ENCODE results near the gene ANKRD36C.
"Not testable (repeated sequence)": the region's sequence is repeated elsewhere in the genome, so short reads cannot be mapped to it uniquely, and the experiment has no call there.

The ANKRD36C gene

DNA sequence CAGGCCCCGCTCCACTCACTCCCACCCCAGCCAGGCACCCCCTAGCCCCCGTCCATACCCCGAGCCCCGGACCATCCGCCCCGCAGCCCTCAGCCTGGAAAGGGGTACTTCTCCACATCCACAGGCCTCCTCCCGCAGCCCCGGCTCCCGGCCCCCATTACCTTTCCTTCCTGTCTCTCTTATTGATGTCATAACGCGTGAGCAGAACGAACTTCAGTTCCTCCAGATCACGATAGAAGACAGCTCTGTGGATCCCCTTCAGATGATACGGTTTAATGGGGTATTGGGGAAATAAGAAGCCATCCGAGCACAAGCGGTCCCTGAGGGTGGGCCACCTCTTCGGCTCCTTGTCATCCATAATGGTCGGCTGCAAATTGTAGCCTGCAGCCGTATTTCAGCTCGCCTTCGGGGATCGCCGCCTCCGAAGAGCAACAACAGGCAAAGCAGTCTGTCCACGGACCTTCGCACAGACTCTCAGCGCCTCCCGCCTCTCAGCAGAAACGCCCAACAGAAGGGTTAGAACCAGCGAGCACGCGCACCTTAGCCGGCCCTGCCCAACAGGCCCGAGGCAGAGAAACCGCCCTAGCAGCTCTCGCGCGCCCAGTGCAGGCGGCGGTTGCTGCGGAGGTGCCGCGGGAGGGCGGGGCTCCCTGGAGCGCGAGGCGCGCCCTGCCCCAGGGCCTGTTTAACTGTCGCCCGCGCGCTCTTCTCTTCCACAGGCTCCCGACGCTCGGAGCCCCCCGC is at the start of gene ANKRD36C:
Gene ANKRD36C (minus strand): TSS at position 474 of the 744 bp plus-strand sequence. CDS start 116 bp downstream, at position 358.
- H3K9me3 Mint-ChIP-seq, result not testable (repeated sequence)

DNA sequence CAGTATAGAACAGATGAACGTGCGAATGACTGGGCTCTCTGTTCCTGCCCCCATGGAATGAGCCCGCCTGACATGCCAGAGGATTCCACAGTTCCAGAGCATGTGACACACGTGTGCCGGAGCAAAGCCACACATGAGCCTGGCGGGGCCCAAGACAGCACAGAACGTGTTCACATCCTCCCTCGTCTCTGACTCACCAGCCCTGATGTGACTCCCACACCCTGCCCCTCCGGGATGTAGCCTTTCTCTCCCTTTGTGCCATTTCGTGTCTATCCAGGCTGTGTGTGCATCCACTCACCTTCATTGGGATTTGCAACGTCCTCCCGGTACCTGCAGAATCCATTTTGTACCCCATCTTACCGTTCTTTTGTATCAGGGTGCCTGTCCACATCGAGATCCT is 43.9 kb upstream of the ANKRD36C start:
- H3K27ac Mint-ChIP-seq; H3K27me3 Mint-ChIP-seq (ENCODE audit: low read depth); H3K4me1 Mint-ChIP-seq; H3K4me3 Mint-ChIP-seq; H3K36me3 Mint-ChIP-seq (ENCODE audit: low read depth); H3K9me3 Mint-ChIP-seq: not testable (repeated sequence)

More for the DNA sequence above, at the start of gene ANKRD36C:
- H3K4me1 Mint-ChIP-seq; H3K36me3 Mint-ChIP-seq (ENCODE audit: low read depth): not testable (repeated sequence)
- H3K27me3 Mint-ChIP-seq (ENCODE audit: low read depth), result peaks cover 20% of the 10 kb centered on the region
- peak within 1 kb of the TSS; percentile 94 to 97 (median 96) for H3K4me3 Mint-ChIP-seq
- H3K27ac Mint-ChIP-seq, result peak within 1 kb of the TSS; percentile 92 to 99 (median 98)

- H3K9me3 Mint-ChIP-seq; H3K4me3 Mint-ChIP-seq; H3K27me3 Mint-ChIP-seq (ENCODE audit: low read depth); H3K36me3 Mint-ChIP-seq (ENCODE audit: low read depth); H3K27ac Mint-ChIP-seq; H3K4me1 Mint-ChIP-seq: not testable (repeated sequence)
Measured at GRCh38 chr2:96034792-96035191, 43.2 kb upstream of the ANKRD36C start, which contains the start of gene GPAT2. TSS of gene GPAT2 (minus strand) at chr2:96034916. CDS start at chr2:96032359, 2,557 bp downstream.

GRCh38 chr2:96033997-96034396 is 42.4 kb upstream of the ANKRD36C start:
- H3K27me3 Mint-ChIP-seq (ENCODE audit: low read depth); H3K27ac Mint-ChIP-seq; H3K4me1 Mint-ChIP-seq; H3K4me3 Mint-ChIP-seq; H3K36me3 Mint-ChIP-seq (ENCODE audit: low read depth); H3K9me3 Mint-ChIP-seq: not testable (repeated sequence)

- H3K27ac Mint-ChIP-seq; H3K9me3 Mint-ChIP-seq; H3K36me3 Mint-ChIP-seq (ENCODE audit: low read depth); H3K4me3 Mint-ChIP-seq; H3K4me1 Mint-ChIP-seq; H3K27me3 Mint-ChIP-seq (ENCODE audit: low read depth): not testable (repeated sequence)
Measured at GRCh38 chr2:96027725-96028325, 36.2 kb upstream of the ANKRD36C start.

- H3K27me3 Mint-ChIP-seq (ENCODE audit: low read depth); H3K4me1 Mint-ChIP-seq; H3K27ac Mint-ChIP-seq; H3K9me3 Mint-ChIP-seq; H3K36me3 Mint-ChIP-seq (ENCODE audit: low read depth); H3K4me3 Mint-ChIP-seq: not testable (repeated sequence)
Measured at GRCh38 chr2:96025755-96026154, 34.1 kb upstream of the ANKRD36C start.

GRCh38 chr2:96025194-96025492 is 33.5 kb upstream of the ANKRD36C start:
- H3K27me3 Mint-ChIP-seq (ENCODE audit: low read depth), result no peaks in the 10 kb centered on the region
- H3K4me1 Mint-ChIP-seq, result peaks cover 7% of the 10 kb centered on the region
- no peak overlapping the region for H3K27ac Mint-ChIP-seq
- no peaks in the 10 kb centered on the region for H3K36me3 Mint-ChIP-seq (ENCODE audit: low read depth)
- no peak for TF ChIP-seq CTCF (IDR thresholded peaks at IDR 0.05; ENCODE audit: unreplicated experiment in 3 of 3)
- H3K9me3 Mint-ChIP-seq, result no peaks in the 10 kb centered on the region
- no peak overlapping the region for H3K4me3 Mint-ChIP-seq

DNA sequence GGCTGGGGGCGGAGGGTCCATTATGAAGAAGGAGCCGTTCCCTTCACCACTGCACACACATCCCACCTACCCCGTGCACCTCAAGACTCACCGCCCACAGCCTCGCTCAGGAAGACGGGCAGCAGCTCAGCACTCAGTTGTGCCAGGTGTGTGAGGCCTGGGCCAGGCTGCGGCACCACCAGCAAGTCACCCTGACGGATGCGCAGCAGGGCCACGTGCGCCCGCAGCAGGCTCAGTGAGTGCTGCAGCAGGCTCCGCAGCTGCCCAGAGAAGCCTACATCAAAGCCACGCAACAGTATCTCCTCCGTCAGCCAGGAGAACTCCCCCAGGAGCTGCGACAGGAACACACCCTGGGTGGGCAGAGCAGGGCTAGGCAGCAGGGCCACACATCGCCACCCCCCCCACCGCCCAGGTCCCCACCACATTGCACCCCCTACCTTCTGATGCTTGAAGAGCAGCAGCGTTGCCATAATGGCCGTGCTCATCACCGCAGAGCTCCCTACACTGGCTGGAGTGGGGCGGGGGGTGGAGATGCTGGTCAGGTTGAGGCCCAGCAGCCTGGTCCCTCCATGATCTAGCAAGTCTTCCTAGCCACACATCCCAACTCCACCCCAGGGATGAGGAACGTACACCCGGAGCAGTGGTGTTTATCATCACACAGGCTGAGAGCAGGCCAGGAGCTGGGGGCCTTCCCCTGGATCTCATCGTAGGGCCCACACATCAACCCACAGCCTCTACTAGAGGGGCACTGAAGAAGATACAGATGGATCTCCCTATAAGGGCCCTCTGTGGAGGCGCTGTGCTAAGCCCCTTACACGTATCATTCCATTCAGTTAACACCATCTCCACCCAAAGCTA is 32.9 kb upstream of the ANKRD36C start:
- no peaks in the 10 kb centered on the region for H3K27me3 Mint-ChIP-seq (ENCODE audit: low read depth)
- no peak overlapping the region for H3K27ac Mint-ChIP-seq

DNA sequence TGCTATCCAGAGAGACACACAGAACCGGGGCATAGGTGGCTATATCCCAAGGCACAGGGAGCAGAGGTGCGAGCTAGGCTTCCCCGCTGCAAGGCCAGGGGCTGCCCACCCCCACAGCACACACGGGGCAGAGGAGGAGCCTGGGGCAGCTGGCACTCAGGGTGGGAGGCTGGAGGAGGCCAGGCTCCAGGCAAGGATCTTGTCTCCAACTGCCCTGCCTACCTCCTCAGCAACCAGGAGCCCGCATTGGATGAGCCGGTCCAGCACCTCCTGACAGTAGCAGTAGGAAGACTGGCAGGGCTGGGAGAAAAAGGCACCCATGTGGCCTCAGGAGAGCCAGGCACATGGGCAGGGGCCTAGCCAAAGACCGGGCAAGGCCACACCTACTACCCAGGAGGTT is 32.1 kb upstream of the ANKRD36C start:
- not testable (repeated sequence) for H3K27ac Mint-ChIP-seq; H3K9me3 Mint-ChIP-seq; H3K27me3 Mint-ChIP-seq (ENCODE audit: low read depth); H3K36me3 Mint-ChIP-seq (ENCODE audit: low read depth); H3K4me1 Mint-ChIP-seq; H3K4me3 Mint-ChIP-seq

More for the DNA sequence above, 32.9 kb upstream of the ANKRD36C start:
- peaks cover 7% of the 10 kb centered on the region for H3K4me1 Mint-ChIP-seq
- no peaks in the 10 kb centered on the region for H3K9me3 Mint-ChIP-seq
- TF ChIP-seq CTCF (IDR thresholded peaks at IDR 0.05; ENCODE audit: unreplicated experiment in 3 of 3), result no peak
- H3K36me3 Mint-ChIP-seq (ENCODE audit: low read depth), result no peaks in the 10 kb centered on the region
- no peak overlapping the region for H3K4me3 Mint-ChIP-seq
